Gastroesophageal sphincter (tissue), 4 donors: ENCODE data around the gene ZNF789. TPM values are rescaled to one million over a fixed set of nuclear protein-coding genes. Genes with fewer than 3 reads are reported as not detected.

Experiments
- ATAC-seq: fragments of 150-250 bp; one replicate; pipeline ENCODE4 v1.9.1; 2016; ENCODE audit warnings: mild to moderate bottlenecking, moderate library complexity
- H3K27ac ChIP-seq, 4 donors: fragments of 200-600 bp; sonication (generic) in 3 of 4; 1 replicate in 3 of 4; 2 replicates in 1 of 4; pipeline ENCODE4 v1.5.1; 2016 to 2019
- H3K27me3 ChIP-seq: fragments of 200-600 bp; sonication (generic); one replicate; pipeline ENCODE4 v1.5.1; 2019
- H3K36me3 ChIP-seq, 2 donors: fragments of 200-600 bp; sonication (generic); one replicate each; pipeline ENCODE4 v1.5.1; 2019; ENCODE audit warnings: control low read depth in 1 of 2
- H3K4me1 ChIP-seq, 3 donors: fragments of 200-600 bp; sonication (generic); 1 replicate in 2 of 3; 2 replicates in 1 of 3; pipeline ENCODE4 v1.5.1; 2016 to 2019; ENCODE audit warnings: control low read depth in 2 of 3
- H3K4me3 ChIP-seq, 2 donors: fragments of 200-600 bp; sonication (generic); one replicate each; pipeline ENCODE4 v1.5.1; 2019; ENCODE audit warnings: mild to moderate bottlenecking in 1 of 2, moderate library complexity in 1 of 2
- H3K9me3 ChIP-seq, 3 donors: fragments of 200-600 bp; sonication (generic); one replicate each; pipeline ENCODE4 v1.5.1; 2017 to 2019; ENCODE audit warnings: control low read depth in 2 of 3
- CTCF ChIP-seq, 4 experiments: fragments of 200-600 bp in 2 of 4; fragments of 450-650 bp in 2 of 4; sonication (generic) in 1 of 4; IDR thresholded peaks; one replicate each; pipeline ENCODE4 v1.5.1; 2017 to 2019; ENCODE audit warnings: antibody characterized with exemption in 4 of 4, mild to moderate bottlenecking in 2 of 4, moderate library complexity in 2 of 4
- EP300 ChIP-seq: sonication (generic); formaldehyde crosslinking; IDR thresholded peaks from one replicate; pipeline ENCODE4 v1.6.1; 2017; ENCODE audit warnings: antibody characterized with exemption, mild to moderate bottlenecking
- POLR2A ChIP-seq, 2 donors: fragments of 450-650 bp; IDR thresholded peaks; one replicate each; pipeline ENCODE4 v1.6.1; 2017; ENCODE audit warnings: antibody characterized with exemption in 2 of 2, mild to moderate bottlenecking in 2 of 2, moderate library complexity in 1 of 2
- POLR2AphosphoS5 ChIP-seq: sonication (generic); formaldehyde crosslinking; IDR thresholded peaks from one replicate; pipeline ENCODE4 v1.6.1; 2017; ENCODE audit warnings: antibody characterized with exemption
- WGBS, 2 donors: methylation state at CpG; one replicate each; pipeline ENCODE4 v1.1.5; 2018; ENCODE audit warnings: low coverage in 1 of 2; 5-methylcytosine and 5-hydroxymethylcytosine counted together
- total RNA-seq, 4 donors: library from RNA; depleted of rRNA; stranded (reverse); fragments of >200 nt; gene quantifications; one replicate each; pipeline ENCODE4 v1.1.0, GENCODE V29; 2016

ZNF789 gene
- total RNA-seq, 4 donors from 2014 or later = 1.4 to 4.8 (median 4.6) TPM

- TF ChIP-seq CTCF (IDR thresholded peaks at IDR 0.05) (no peak), POLR2A (IDR thresholded peaks at IDR 0.05) (no peak), POLR2AphosphoS5 (no peak), EP300 (no peak)
- Histone ChIP-seq H3K4me1 (no peaks in the 10 kb centered on the region), H3K4me3 (no peak overlapping the region), H3K27ac (no peak overlapping the region), H3K27me3 (no peaks in the 10 kb centered on the region), H3K9me3 (no peaks in the 10 kb centered on the region), H3K36me3 (peaks cover 0 to 100% of the 10 kb centered on the region in 2 donors)
- no peak for ATAC-seq
- WGBS, 2 donors = no CpG with 5 or more reads among the region's 13 CpGs
Observed at GRCh38 chr7:99452541-99452940, 20.1 kb upstream of the ZNF789 start.

DNA sequence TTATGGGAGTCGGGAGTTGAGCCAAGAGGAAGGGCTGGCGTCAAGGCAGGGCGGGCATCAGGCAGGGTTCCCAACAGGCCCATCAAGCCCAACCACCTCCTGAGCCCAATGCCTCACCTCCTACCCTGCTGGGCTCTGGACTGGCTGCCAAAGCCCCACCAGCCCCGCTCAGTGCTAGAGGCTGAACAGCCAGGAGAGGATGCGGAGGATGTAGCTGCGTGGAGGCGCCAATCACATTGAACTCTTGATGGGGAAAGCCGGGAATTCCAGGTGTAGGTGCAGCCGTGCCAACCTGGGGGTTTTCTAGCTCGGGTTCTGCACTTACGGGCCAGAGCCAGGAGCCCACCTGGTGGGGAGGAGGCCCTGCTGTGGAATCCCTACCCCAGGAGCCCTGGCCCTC, 19.6 kb upstream of the ZNF789 start:
- no peak overlapping the region for H3K27ac ChIP-seq
- TF ChIP-seq POLR2A (IDR thresholded peaks at IDR 0.05) = no peak
- no peak for TF ChIP-seq POLR2AphosphoS5
- TF ChIP-seq EP300 = no peak
- no peak for TF ChIP-seq CTCF (IDR thresholded peaks at IDR 0.05)
- no peaks in the 10 kb centered on the region for H3K27me3 ChIP-seq
- no peaks in the 10 kb centered on the region for H3K4me1 ChIP-seq
- H3K4me3 ChIP-seq = no peak overlapping the region
- ATAC-seq = no peak
- peaks cover 0 to 100% of the 10 kb centered on the region in 2 donors for H3K36me3 ChIP-seq
- H3K9me3 ChIP-seq = no peaks in the 10 kb centered on the region
- WGBS, 2 donors = no CpG with 5 or more reads among the region's 11 CpGs

- H3K4me1 ChIP-seq = peaks cover 0 to 13% (median 2%) of the 10 kb centered on the region in 3 donors
- no peak overlapping the region for H3K4me3 ChIP-seq
- H3K36me3 ChIP-seq = peaks cover 0 to 100% of the 10 kb centered on the region in 2 donors
- ATAC-seq = no peak
- H3K27me3 ChIP-seq = no peaks in the 10 kb centered on the region
- no peak for TF ChIP-seq EP300
- TF ChIP-seq POLR2AphosphoS5 = no peak
- TF ChIP-seq CTCF (IDR thresholded peaks at IDR 0.05) = no peak
- TF ChIP-seq POLR2A (IDR thresholded peaks at IDR 0.05) = no peak
- no peak overlapping the region for H3K27ac ChIP-seq
- 50 to 55% methylated on average over 2 of the region's 9 CpGs for WGBS, 2 donors
- H3K9me3 ChIP-seq = no peaks in the 10 kb centered on the region
Observed at GRCh38 chr7:99455874-99456273, 16.8 kb upstream of the ZNF789 start.

DNA sequence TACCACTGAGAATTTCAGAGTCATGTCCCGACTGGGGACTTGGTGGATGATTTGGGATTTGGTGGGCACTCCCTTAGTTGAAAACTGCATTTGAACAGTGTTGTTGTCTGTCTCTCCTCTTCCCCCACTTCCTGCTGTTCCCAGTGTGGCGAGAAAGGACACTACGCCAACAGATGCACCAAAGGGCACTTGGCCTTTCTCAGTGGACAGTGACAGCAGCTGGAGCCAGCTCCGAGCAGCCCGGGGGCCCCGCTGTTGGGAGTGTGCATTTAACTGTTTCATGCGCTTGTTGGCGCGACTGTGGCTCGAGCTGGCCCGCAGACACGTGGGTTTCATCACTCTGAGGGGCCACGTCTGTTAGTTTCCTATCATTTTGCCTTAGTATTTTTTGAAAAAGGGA, 16.4 kb upstream of the ZNF789 start:
- no peak for ATAC-seq
- 72 to 79% methylated on average over 3 of the region's 13 CpGs for WGBS, 2 donors
- no peaks in the 10 kb centered on the region for H3K27me3 ChIP-seq
- H3K9me3 ChIP-seq = no peaks in the 10 kb centered on the region
- peaks cover 0 to 97% of the 10 kb centered on the region in 2 donors for H3K36me3 ChIP-seq
- TF ChIP-seq EP300 (no peak), CTCF (IDR thresholded peaks at IDR 0.05) (no peak), POLR2A (IDR thresholded peaks at IDR 0.05) (no peak), POLR2AphosphoS5 (no peak)
- H3K4me3 ChIP-seq = no peak overlapping the region
- H3K27ac ChIP-seq = no peak overlapping the region
- H3K4me1 ChIP-seq = peaks cover 0 to 17% (median 4%) of the 10 kb centered on the region in 3 donors

DNA sequence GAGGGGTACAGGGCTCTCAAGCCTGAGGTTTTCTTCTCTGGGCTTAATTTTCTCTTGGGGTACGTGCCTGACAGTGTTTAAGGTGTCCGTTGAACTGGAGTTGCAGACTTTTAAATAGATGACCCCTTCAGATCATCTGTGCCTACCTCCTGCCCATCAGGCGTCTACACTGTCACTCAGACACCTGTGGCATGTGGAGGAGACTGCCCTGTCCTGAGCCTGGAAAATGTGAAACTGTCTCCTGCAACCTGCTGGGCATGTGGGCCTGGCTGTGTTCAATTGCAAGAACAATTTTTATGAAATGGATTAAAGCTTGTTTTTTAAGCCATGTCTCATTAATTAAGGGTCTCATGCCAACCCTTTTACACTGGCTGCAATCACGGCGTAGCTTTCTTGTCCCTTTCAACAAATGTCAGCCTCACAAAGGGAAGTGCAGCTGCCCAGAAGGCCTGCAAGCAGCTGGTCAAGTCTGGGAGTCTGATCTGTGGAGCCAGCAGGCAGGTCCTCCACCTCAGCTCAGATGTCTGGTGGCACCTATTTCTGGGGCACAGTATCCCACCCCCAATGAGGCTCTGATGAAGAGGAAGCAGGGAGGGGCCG, 15.5 kb upstream of the ZNF789 start:
- H3K4me1 ChIP-seq = peaks cover 0 to 24% (median 4%) of the 10 kb centered on the region in 3 donors
- TF ChIP-seq CTCF (IDR thresholded peaks at IDR 0.05) (no peak), POLR2A (IDR thresholded peaks at IDR 0.05) (no peak), POLR2AphosphoS5 (no peak), EP300 (no peak)
- ATAC-seq = no peak
- H3K36me3 ChIP-seq = peaks cover 0 to 93% of the 10 kb centered on the region in 2 donors
- WGBS, 2 donors = 51 to 100% methylated on average over 1 to 4 of the region's 6 CpGs
- no peaks in the 10 kb centered on the region for H3K9me3 ChIP-seq
- no peaks in the 10 kb centered on the region for H3K27me3 ChIP-seq
- H3K27ac ChIP-seq = no peak overlapping the region
- H3K4me3 ChIP-seq = no peak overlapping the region
